ENCODE results near the gene FAM169A.

The FAM169A gene

GRCh38 chr5:74838262-74838661 lies 27.9 kb downstream of the FAM169A start:
- Histone ChIP-seq H3K9me3 (ENCODE audit: low read depth, low read length) (no peaks in the 10 kb centered on the region), H3K9ac (ENCODE audit: insufficient read length) (no peak overlapping the region), H3K27ac (no peak overlapping the region), H3K36me3 (ENCODE audit: insufficient read depth, low read length) (peaks cover 2% of the 10 kb centered on the region; the same call in 1 of the 2 replicates), H3K4me3 (no peak overlapping the region)
- DNase-seq (ENCODE audit: low read depth, low spot score) = no peak
- TF ChIP-seq EZH2 (IDR thresholded peaks at IDR 0.05) = no peak
- no peak for TF ChIP-seq FOXP2 (optimal IDR thresholded peaks at IDR 0.05; ENCODE audit: control extremely low read depth, extremely low read length, insufficient read depth)
- no peak for TF ChIP-seq POLR2AphosphoS5 (IDR thresholded peaks at IDR 0.05; ENCODE audit: borderline replicate concordance, low read depth, low read length)

- peaks cover 2% of the 10 kb centered on the region; the same call in 1 of the 2 replicates for H3K36me3 ChIP-seq (ENCODE audit: insufficient read depth, low read length)
These were observed 29.1 kb downstream of the FAM169A start for GRCh38 chr5:74837115-74837514.

GRCh38 chr5:74833537-74834266 lies 32.5 kb downstream of the FAM169A start:
- TF ChIP-seq POLR2AphosphoS5 (IDR thresholded peaks at IDR 0.05; ENCODE audit: borderline replicate concordance, low read depth, low read length) = no peak
- TF ChIP-seq EZH2 (IDR thresholded peaks at IDR 0.05) = no peak
- no peak for TF ChIP-seq FOXP2 (optimal IDR thresholded peaks at IDR 0.05; ENCODE audit: control extremely low read depth, extremely low read length, insufficient read depth)
- no peak for DNase-seq (ENCODE audit: low read depth, low spot score)
- Histone ChIP-seq H3K27ac (no peak overlapping the region), H3K36me3 (ENCODE audit: insufficient read depth, low read length) (peaks cover 2% of the 10 kb centered on the region; the same call in 1 of the 2 replicates), H3K9me3 (ENCODE audit: low read depth, low read length) (no peaks in the 10 kb centered on the region), H3K4me3 (no peak overlapping the region), H3K9ac (ENCODE audit: insufficient read length) (no peak overlapping the region)

More at GRCh38 chr5:74837115-74837514, 29.1 kb downstream of the FAM169A start:
- no peaks in the 10 kb centered on the region for H3K9me3 ChIP-seq (ENCODE audit: low read depth, low read length)
- no peak overlapping the region for H3K4me3 ChIP-seq
- H3K27ac ChIP-seq = no peak overlapping the region
- H3K9ac ChIP-seq (ENCODE audit: insufficient read length) = no peak overlapping the region
- TF ChIP-seq POLR2AphosphoS5 (IDR thresholded peaks at IDR 0.05; ENCODE audit: borderline replicate concordance, low read depth, low read length) (no peak), EZH2 (IDR thresholded peaks at IDR 0.05) (no peak), FOXP2 (optimal IDR thresholded peaks at IDR 0.05; ENCODE audit: control extremely low read depth, extremely low read length, insufficient read depth) (no peak)
- no peak for DNase-seq (ENCODE audit: low read depth, low spot score)

DNA sequence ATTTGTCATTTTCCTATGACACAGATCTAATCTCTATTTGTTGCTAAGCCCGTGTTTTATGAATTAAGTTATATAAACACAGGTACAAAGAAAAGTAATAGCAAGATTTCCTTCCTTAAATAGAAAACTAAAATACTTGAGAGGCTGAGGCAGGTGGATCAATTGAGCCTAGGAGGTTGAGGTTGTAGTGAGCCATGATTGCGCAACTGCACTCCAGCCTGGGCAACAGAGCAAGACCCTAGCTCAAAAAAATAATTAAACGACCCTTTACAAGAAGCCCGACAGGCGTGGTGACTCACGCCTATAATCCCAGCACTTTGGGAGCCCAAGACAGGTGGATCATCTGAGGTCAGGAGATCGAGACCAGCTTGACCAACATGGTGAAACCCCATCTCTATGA lies 36.8 kb downstream of the FAM169A start:
- TF ChIP-seq POLR2AphosphoS5 (IDR thresholded peaks at IDR 0.05; ENCODE audit: borderline replicate concordance, low read depth, low read length) (no peak), EZH2 (IDR thresholded peaks at IDR 0.05) (no peak), FOXP2 (optimal IDR thresholded peaks at IDR 0.05; ENCODE audit: control extremely low read depth, extremely low read length, insufficient read depth) (no peak)
- H3K9ac ChIP-seq (ENCODE audit: insufficient read length) = no peak overlapping the region
- no peak overlapping the region for H3K4me3 ChIP-seq
- DNase-seq (ENCODE audit: low read depth, low spot score) = no peak
- no peaks in the 10 kb centered on the region for H3K36me3 ChIP-seq (ENCODE audit: insufficient read depth, low read length)
- no peak overlapping the region for H3K27ac ChIP-seq
- no peaks in the 10 kb centered on the region for H3K9me3 ChIP-seq (ENCODE audit: low read depth, low read length)

DNA sequence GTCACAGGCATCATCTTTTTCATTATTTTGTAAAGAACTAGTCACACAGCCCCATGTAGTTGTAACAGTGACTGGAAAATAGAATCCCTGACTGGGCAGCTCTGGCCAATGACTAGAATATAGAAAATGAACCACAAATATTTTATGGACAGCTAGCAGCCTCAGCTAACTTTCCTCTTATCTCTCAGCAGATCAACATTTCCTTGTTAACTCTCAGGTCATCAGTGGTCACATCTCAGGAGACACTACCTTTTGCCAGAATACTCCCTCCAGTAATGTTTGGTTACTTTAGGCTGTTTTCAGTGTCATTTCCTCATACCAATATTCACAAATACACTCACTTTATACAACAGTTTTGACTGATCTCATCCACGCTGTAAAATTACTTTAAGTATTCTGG lies 43.9 kb downstream of the FAM169A start:
- Histone ChIP-seq H3K4me3 (no peak overlapping the region), H3K9me3 (ENCODE audit: low read depth, low read length) (no peaks in the 10 kb centered on the region), H3K9ac (ENCODE audit: insufficient read length) (no peak overlapping the region), H3K27ac (no peak overlapping the region), H3K36me3 (ENCODE audit: insufficient read depth, low read length) (no peaks in the 10 kb centered on the region)
- no peak for DNase-seq (ENCODE audit: low read depth, low spot score)
- TF ChIP-seq POLR2AphosphoS5 (IDR thresholded peaks at IDR 0.05; ENCODE audit: borderline replicate concordance, low read depth, low read length) (no peak), FOXP2 (optimal IDR thresholded peaks at IDR 0.05; ENCODE audit: control extremely low read depth, extremely low read length, insufficient read depth) (no peak), EZH2 (IDR thresholded peaks at IDR 0.05) (no peak)

- Histone ChIP-seq H3K4me3 (no peak overlapping the region), H3K27ac (no peak overlapping the region), H3K36me3 (ENCODE audit: insufficient read depth, low read length) (0 out of 2 replicates have a peak, but pooled peaks cover 3% of the 10 kb centered on the region), H3K9me3 (ENCODE audit: low read depth, low read length) (no peaks in the 10 kb centered on the region), H3K9ac (ENCODE audit: insufficient read length) (no peak overlapping the region)
- DNase-seq (ENCODE audit: low read depth, low spot score) = peak; percentile 6
- TF ChIP-seq POLR2AphosphoS5 (IDR thresholded peaks at IDR 0.05; ENCODE audit: borderline replicate concordance, low read depth, low read length) (no peak), EZH2 (IDR thresholded peaks at IDR 0.05) (no peak), FOXP2 (optimal IDR thresholded peaks at IDR 0.05; ENCODE audit: control extremely low read depth, extremely low read length, insufficient read depth) (no peak)
These were observed 49.3 kb downstream of the FAM169A start for GRCh38 chr5:74816875-74817274.

- TF ChIP-seq POLR2AphosphoS5 (IDR thresholded peaks at IDR 0.05; ENCODE audit: borderline replicate concordance, low read depth, low read length) = no peak
- Histone ChIP-seq H3K9ac (ENCODE audit: insufficient read length) (no peak overlapping the region), H3K27ac (no peak overlapping the region), H3K4me3 (no peak overlapping the region), H3K36me3 (ENCODE audit: insufficient read depth, low read length) (0 out of 2 replicates have a peak, but pooled peaks cover 3% of the 10 kb centered on the region), H3K9me3 (ENCODE audit: low read depth, low read length) (no peaks in the 10 kb centered on the region)
- DNase-seq (ENCODE audit: low read depth, low spot score) = no peak
These were observed 55.3 kb downstream of the FAM169A start for GRCh38 chr5:74810915-74811314.

GRCh38 chr5:74801941-74802340 lies 64.2 kb downstream of the FAM169A start:
- no peak overlapping the region for H3K27ac ChIP-seq
- DNase-seq (ENCODE audit: low read depth, low spot score) = no peak
- H3K9me3 ChIP-seq (ENCODE audit: low read depth, low read length) = no peaks in the 10 kb centered on the region
- no peak overlapping the region for H3K9ac ChIP-seq (ENCODE audit: insufficient read length)
- H3K36me3 ChIP-seq (ENCODE audit: insufficient read depth, low read length) = peaks cover 7% of the 10 kb centered on the region; the same call in 1 of the 2 replicates
- no peak for TF ChIP-seq FOXP2 (optimal IDR thresholded peaks at IDR 0.05; ENCODE audit: control extremely low read depth, extremely low read length, insufficient read depth)
- TF ChIP-seq POLR2AphosphoS5 (IDR thresholded peaks at IDR 0.05; ENCODE audit: borderline replicate concordance, low read depth, low read length) = no peak
- no peak for TF ChIP-seq EZH2 (IDR thresholded peaks at IDR 0.05)
- H3K4me3 ChIP-seq = no peak overlapping the region
